Activated naive CD8-positive, alpha-beta T cell treated with anti-CD3 and anti-CD28 coated beads, Interleukin-2, amount 10 ng/mL, durations not matched to agents 7 days and 5 days (primary cell): ENCODE measurements around the gene MFSD2A. TPM values are rescaled to one million over a fixed set of nuclear protein-coding genes. Genes with fewer than 3 reads are reported as not detected.
"Not testable (repeated sequence)": the region's sequence is repeated elsewhere in the genome, so short reads cannot be mapped to it uniquely, and the experiment has no call there.

Source experiments
- ATAC-seq: fragments of 150-1000 bp; cut with Tn5 transposase; one replicate; pipeline ENCODE4 v1.10.0; 2021; ENCODE audit warnings: low read depth, moderate library complexity
- POLR2A ChIA-PET: fragments of 350-600 bp; sonication (Branson Sonifier 250); formaldehyde crosslinking; loops from one replicate; lab custom pipeline; 2021; ENCODE audit warnings: antibody characterized with exemption; lab: Charles Lee
- DNase-seq: peaks from one replicate; pipeline ENCODE4 v3.0.0; 2021
- H3K27ac Mint-ChIP-seq: one replicate; pipeline ENCODE4 v1.8.0; 2022; ENCODE audit warnings: mild to moderate bottlenecking, mixed read lengths
- H3K27me3 Mint-ChIP-seq: one replicate; pipeline ENCODE4 v1.8.0; 2022; ENCODE audit warnings: mild to moderate bottlenecking, moderate library complexity, mixed read lengths
- H3K36me3 Mint-ChIP-seq: one replicate; pipeline ENCODE4 v1.8.0; 2021; ENCODE audit warnings: mild to moderate bottlenecking, mixed read lengths
- H3K4me1 Mint-ChIP-seq: one replicate; pipeline ENCODE4 v1.8.0; 2021; ENCODE audit warnings: mixed read lengths
- H3K4me3 Mint-ChIP-seq: one replicate; pipeline ENCODE4 v1.8.0; 2022; ENCODE audit warnings: mild to moderate bottlenecking, moderate library complexity, mixed read lengths
- H3K9me3 Mint-ChIP-seq: one replicate; pipeline ENCODE4 v1.8.0; 2021; ENCODE audit warnings: mixed read lengths
- total RNA-seq, 2 experiments: library from RNA; stranded (reverse); gene quantifications; one replicate each; pipeline ENCODE4 v1.2.3, GENCODE V29; 2021

The MFSD2A gene
- total RNA-seq, 2 experiments from 2014 or later, result 1.9 to 2.7 TPM

- H3K36me3 Mint-ChIP-seq, H3K27ac Mint-ChIP-seq, H3K4me3 Mint-ChIP-seq, H3K9me3 Mint-ChIP-seq, H3K4me1 Mint-ChIP-seq, DNase-seq, POLR2A ChIA-PET, ATAC-seq, H3K27me3 Mint-ChIP-seq: not testable (repeated sequence)
Observed at GRCh38 chr1:40007481-40008034, 52.6 kb downstream of the MFSD2A start.

GRCh38 chr1:40011198-40011597 lies 56.3 kb downstream of the MFSD2A start:
- Mint-ChIP-seq H3K4me3 (no peak overlapping the region), H3K9me3 (peaks cover 5% of the 10 kb centered on the region), H3K36me3 (no peaks in the 10 kb centered on the region), H3K27me3 (no peaks in the 10 kb centered on the region), H3K4me1 (peaks cover 4% of the 10 kb centered on the region), H3K27ac (no peak overlapping the region)
- POLR2A ChIA-PET, result no interaction called here
- ATAC-seq (no peak), DNase-seq (no peak)

DNA sequence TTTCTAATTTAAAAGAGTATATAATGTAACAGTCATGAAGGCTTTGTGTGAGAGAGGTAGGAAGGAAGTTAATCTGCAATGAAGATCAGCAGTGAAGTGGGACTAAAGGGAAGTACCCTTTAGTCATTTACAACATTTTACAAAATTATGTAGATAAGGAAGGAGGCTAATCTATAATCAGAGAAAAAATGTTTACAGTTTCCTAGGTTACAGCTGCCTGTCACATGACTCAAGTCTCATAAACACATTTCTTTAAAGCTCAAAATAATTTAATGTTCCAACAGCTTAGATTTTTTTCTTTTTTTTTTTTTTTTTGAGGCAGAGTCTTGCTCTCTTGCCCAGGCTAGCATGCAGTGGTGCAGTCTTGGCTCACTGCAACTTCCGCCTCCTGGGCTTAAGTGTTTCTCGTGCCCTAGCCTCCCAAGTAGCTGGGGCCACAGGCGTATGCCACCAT lies 59.3 kb downstream of the MFSD2A start:
- Mint-ChIP-seq H3K36me3 (no peaks in the 10 kb centered on the region), H3K27me3 (peaks cover 8% of the 10 kb centered on the region), H3K4me3 (no peak overlapping the region), H3K27ac (no peak overlapping the region), H3K4me1 (peaks cover 4% of the 10 kb centered on the region), H3K9me3 (peaks cover 5% of the 10 kb centered on the region)
- no peak for ATAC-seq
- POLR2A ChIA-PET, result interaction anchor here (0.7 kb wide), 1 partner anchor 89 kb away, joined by 3 read pairs; no protein-coding TSS in a partner anchor
- no peak for DNase-seq

DNA sequence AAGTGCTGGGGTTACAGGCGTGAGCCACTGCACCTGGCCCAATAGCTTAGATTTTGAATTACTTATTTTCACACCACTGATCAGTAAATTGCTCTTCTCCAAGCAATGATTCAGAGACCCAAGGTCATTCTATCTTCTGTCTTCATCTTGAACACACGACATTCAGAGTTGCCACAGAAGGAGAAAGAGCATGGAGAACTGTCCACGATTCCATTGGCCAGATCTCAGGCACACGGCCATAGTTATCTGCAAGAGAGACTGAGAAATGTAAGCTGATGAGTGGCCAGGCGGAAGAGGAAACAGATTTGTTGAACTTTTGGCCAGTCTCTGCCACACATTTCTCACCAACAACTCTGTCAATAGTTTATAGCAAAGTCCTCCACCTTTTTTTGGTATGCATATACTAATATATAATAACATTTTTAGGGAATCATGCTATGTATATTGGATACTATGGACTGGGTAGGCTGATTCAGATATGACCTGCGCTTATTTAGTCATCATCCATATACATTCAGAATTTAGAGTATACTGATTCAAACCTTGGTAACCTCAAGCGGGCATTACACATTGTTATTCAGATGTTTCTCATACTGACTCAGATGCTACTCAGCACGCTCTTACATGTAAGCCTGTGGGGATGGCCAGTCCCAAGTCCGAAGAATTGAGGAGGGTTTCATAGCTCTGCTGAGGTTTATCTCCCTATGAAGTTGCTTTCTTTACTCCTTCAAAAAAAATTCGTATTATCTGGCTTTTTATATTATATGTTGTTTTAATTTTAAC lies 60.1 kb downstream of the MFSD2A start:
- POLR2A ChIA-PET, result interaction anchor here (1.0 kb wide), 1 partner anchor 24 kb away, joined by 3 read pairs; no protein-coding TSS in a partner anchor
- Mint-ChIP-seq H3K4me3 (no peak overlapping the region), H3K4me1 (peaks cover 4% of the 10 kb centered on the region), H3K9me3 (peaks cover 5% of the 10 kb centered on the region), H3K27me3 (peaks cover 8% of the 10 kb centered on the region), H3K27ac (no peak overlapping the region), H3K36me3 (no peaks in the 10 kb centered on the region)
- ATAC-seq, result no peak
- no peak for DNase-seq

GRCh38 chr1:40017951-40018575 lies 63.1 kb downstream of the MFSD2A start:
- ATAC-seq, result no peak
- POLR2A ChIA-PET, result no interaction called here
- Mint-ChIP-seq H3K36me3 (no peaks in the 10 kb centered on the region), H3K4me1 (peaks cover 4% of the 10 kb centered on the region), H3K27ac (no peak overlapping the region), H3K4me3 (no peak overlapping the region), H3K9me3 (no peaks in the 10 kb centered on the region), H3K27me3 (peaks cover 12% of the 10 kb centered on the region)
- no peak for DNase-seq

Other genes starting within 250 kb of the MFSD2A start
- 10 to 100 TPM; 70.8 to 73.5 TPM for gene PPIE, start 216.3 kb upstream of the MFSD2A start, total RNA-seq
- under 1 TPM; 0.53 to 0.96 TPM for gene OXCT2, start 183.8 kb upstream of the MFSD2A start, total RNA-seq
- under 1 TPM; 0.67 to 0.68 TPM for gene BMP8B, start 166.3 kb upstream of the MFSD2A start, total RNA-seq
- 10 to 100 TPM; 18.2 to 23.6 TPM for gene TRIT1, start 71.6 kb upstream of the MFSD2A start, total RNA-seq
- gene MYCL, start 53.2 kb upstream of the MFSD2A start, total RNA-seq, result under 1 TPM in 1 of 2 experiments, not detected in 1; 0.34 TPM
- gene CAP1, start 85.6 kb downstream of the MFSD2A start, total RNA-seq, result 100 to 1,000 TPM; 579 to 614 TPM
- 10 to 100 TPM; 71.3 to 74.6 TPM for gene PPT1, start 142.1 kb downstream of the MFSD2A start, total RNA-seq
- gene RLF, start 206.2 kb downstream of the MFSD2A start, total RNA-seq, result 10 to 100 TPM; 22.4 to 22.8 TPM